Erythroblast (primary cell): Measurements from ENCODE around the gene CDKN2C.

Experiments
- DNase-seq, 2 experiments: peaks; one replicate each; lab custom pipeline; 2025; lab: John Stamatoyannopoulos, UW
- GATA1 ChIP-seq: IDR thresholded peaks from 2 replicates; pipeline ENCODE4 v1.6.1; 2011; ENCODE audit warnings: low read depth, mild to moderate bottlenecking, control low read depth, low read length, moderate library complexity
- POLR2A ChIP-seq: IDR thresholded peaks from 2 replicates; pipeline ENCODE4 v1.6.1; 2011; ENCODE audit warnings: mild to moderate bottlenecking, low read length

The CDKN2C gene

DNA sequence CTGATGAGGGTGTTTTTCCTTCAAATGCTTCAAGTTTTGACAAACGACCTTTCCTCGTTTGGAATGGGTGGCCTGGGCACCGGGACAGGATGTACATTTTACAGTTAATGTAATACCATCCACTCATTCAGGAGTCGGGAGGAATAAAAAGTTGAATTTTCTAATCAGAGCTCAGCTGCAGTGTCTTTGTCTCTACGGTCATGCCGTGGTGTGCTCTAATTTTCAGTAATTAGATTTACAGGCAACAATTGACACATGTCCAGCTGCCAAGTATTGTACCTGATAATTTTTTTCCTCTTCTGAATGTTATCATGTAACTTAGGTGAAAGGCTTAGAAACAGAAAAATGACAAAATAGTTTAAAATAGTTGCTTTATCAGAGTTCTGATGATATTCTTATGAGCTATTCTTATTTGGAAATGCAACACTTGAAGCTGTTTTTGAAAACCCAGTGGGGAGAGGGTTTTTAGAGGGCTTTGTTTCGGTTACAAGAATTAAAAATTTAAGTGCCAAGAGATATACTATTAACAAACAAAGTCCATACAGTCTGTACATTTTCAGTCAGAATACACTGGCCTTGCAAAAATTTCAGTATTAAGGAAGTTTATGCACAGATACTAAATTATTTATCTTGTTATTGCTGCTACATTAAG is 1.0 kb downstream of the CDKN2C start:
- TF ChIP-seq GATA1: no peak
- no peak for TF ChIP-seq POLR2A
- DNase-seq: peak in 1 of 2 experiments; percentile 46

- DNase-seq: no peak
- TF ChIP-seq GATA1 (no peak), POLR2A (no peak)
Measured at GRCh38 chr1:50971748-50972305, 1.8 kb downstream of the CDKN2C start.

DNA sequence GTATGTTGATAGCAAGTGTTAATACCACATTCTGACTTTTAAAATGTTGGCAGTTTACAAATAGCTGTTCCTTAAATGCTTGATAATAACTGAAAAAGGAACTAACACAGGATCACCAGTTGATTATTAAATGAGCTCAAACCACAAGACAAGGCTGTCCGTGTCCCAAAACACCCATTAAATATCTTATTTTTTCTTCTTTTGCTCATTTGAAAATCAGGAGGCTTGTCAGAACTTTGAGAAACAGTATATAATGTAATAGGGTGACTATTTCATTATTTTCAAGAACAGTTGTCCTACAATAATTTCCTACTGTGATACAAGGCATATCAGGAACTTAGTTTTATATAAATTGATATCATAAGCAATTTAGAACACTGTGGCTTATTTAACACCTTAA is 2.7 kb downstream of the CDKN2C start:
- DNase-seq: no peak

DNA sequence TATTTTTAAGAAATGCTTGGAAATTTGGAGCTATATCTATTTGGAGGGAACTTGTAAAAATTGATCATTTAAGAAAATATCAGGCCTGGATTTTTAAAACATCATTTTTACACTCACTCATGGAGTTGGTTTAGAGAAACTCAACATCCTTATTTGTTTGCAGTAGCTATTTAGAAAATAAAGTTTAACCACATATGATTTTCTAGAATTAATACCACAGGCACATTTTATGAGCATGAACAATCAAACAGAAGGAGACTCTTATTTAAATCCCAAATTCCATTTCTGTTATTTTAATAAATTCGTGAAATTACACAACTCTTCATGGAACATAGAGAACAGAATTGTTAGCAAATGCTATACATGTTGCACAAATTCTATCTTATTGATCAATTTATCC is 3.2 kb downstream of the CDKN2C start:
- no peak for DNase-seq
- TF ChIP-seq POLR2A (no peak), GATA1 (no peak)

More for the DNA sequence above, 2.7 kb downstream of the CDKN2C start:
- TF ChIP-seq GATA1: no peak
- TF ChIP-seq POLR2A: no peak

DNA sequence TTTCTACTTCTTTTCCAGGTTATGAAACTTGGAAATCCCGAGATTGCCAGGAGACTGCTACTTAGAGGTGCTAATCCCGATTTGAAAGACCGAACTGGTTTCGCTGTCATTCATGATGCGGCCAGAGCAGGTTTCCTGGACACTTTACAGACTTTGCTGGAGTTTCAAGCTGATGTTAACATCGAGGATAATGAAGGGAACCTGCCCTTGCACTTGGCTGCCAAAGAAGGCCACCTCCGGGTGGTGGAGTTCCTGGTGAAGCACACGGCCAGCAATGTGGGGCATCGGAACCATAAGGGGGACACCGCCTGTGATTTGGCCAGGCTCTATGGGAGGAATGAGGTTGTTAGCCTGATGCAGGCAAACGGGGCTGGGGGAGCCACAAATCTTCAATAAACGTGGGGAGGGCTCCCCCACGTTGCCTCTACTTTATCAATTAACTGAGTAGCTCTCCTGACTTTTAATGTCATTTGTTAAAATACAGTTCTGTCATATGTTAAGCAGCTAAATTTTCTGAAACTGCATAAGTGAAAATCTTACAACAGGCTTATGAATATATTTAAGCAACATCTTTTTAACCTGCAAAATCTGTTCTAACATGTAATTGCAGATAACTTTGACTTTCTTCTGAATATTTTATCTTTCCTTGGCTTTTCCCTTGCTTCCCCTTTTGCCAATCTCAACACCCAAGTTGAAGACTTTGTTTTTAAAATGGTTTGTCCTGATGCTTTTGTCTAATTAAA is 4.0 kb downstream of the CDKN2C start:
- DNase-seq: no peak
- TF ChIP-seq POLR2A (no peak), GATA1 (no peak)

DNA sequence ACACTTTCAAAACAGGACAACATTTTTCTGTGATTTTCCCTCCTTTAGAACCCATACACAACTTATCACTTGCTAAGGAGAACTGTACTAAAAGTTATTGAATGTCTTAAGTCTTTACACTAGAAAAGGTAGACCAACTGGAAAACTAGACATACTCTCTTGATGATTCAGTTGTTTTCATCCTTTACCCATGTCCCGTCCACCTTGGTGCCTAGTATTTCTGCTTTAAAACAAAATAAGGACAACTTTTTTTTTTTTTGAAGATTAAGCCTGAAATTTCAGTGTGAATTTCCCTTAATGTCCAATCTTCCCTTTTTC is 4.5 kb downstream of the CDKN2C start:
- TF ChIP-seq GATA1 (no peak), POLR2A (no peak)
- no peak for DNase-seq

- no peak for TF ChIP-seq GATA1
- TF ChIP-seq POLR2A: no peak
- DNase-seq: no peak
Measured at GRCh38 chr1:50975436-50975835, 5.4 kb downstream of the CDKN2C start.

DNA sequence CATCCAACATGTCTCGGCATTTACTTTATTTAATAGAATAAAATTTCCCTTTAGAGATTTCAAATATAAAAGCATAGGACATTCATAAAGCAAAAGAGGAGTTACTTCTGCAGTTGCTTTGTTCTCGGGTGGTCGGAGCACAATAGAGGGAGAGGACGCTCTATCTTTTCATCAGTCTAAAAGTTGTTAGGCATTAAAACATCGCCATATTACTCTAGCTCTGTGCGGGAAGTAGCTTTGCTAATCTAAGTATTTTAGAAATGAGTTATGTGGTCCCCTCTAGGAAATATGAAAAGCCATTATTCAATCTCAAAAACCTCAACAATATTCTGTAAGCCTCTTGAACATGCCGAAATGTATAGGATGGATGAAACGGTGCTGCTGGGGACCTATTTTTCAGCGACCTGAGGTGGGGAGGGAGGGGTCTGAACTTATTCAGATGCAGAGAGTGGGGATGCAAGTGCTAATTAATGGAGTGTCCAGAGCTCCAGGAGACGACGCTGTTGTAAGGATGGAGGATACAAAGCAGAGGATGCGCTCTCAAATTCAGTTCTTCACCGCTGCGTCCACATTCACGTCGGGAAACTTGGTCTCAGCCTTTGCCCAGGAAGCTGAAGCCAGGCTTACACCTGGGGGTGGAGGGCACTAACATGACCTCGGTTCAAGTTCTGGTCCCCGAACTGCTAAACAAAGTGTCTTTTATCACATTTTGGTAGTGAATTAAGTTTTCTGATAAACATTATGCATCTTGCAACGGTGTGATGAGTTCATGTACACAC is 6.3 kb downstream of the CDKN2C start:
- TF ChIP-seq GATA1 (no peak), POLR2A (no peak)
- DNase-seq: peak in 1 of 2 experiments; percentile 31

DNA sequence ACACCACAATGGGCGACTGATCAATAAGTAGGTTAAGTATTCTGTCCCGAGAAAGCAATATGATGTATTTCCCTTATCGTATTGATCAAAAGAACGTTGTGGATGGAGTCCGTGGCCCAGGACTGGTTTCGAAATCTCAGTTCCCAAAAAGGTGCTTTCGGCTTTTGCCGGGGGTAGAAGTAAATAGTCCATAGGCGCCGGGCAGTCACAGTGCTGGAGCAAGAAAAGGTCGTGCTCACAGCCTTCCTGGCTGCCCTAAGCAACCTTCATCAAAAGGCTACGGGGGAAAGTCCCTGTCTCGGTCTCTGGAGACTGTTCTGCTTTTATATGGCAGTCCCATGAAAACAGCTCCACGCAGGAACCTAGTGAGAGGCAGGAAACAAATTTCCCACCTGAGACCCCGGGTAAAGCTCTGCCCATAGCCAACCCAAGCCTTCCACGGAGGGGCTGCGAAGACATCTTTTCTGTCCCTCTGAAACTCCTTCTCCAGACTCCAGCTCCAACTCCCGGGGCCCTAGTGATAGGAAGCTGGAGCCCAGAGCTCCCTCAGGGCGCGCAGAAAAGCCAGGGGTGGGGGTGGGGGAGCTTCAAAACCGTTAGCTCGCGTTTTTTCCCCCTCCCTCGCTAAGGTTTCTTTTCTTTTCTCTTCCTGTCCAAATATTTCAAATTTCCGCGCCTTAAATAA is 7.0 kb downstream of the CDKN2C start:
- peak; percentile 59 for TF ChIP-seq POLR2A
- TF ChIP-seq GATA1: no peak
- peak; percentile 44 to 59 for DNase-seq

GRCh38 chr1:50977575-50978143 is 7.6 kb downstream of the CDKN2C start:
- peak; percentile 46 to 62 for DNase-seq

DNA sequence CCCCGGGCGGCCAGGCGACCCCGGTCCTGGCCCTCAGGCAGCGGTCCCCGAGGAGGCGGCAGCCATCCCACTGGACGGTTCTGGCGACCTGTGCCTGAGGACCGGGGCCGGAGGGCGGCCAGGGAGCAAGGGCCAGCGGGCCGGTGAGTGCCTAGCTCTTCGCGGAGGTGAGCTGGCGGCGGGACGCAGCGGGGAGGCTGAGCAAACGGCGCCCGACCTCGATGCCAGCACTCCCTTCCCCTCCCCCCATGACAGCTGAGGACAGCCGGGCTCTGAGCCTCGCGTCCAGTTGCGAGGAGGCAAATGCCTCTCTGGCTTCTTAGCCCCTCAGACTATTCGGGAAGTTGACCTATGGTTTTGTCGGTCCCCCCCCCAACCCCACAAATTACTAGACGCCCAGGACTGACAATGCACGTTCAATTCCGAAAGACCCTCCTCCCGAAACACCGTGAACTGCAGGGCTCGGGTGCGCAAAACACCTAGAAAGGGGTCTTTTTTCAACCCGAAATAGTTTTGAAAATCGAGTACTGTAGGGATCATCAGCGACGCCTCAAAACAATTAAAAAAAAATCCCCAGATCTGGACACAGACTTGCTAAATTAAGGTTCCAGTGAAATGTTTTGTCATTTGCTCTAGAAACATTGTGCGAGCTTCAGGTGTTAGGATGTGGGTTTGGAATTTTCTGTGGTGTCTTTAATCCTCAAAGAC is 8.3 kb downstream of the CDKN2C start:
- peak; percentile 55 to 67 for DNase-seq
- no peak for TF ChIP-seq GATA1
- peak; percentile 56 for TF ChIP-seq POLR2A

More at GRCh38 chr1:50977575-50978143, 7.6 kb downstream of the CDKN2C start:
- TF ChIP-seq GATA1 (no peak), POLR2A (peak; percentile 24)
